K562 treated with DMSO at 1 percent for 48 hours (cell line): Measurements from ENCODE around the gene DDX39A. TPM values are rescaled to one million over a fixed set of nuclear protein-coding genes. Genes with fewer than 3 reads are reported as not detected.

ENCODE experiments used
- total RNA-seq: library from RNA; unstranded; fragments of 300-600 nt; gene quantifications from 2 replicates; pipeline ENCODE4 v1.2.3, GENCODE V29; 2022; ENCODE audit warnings: low replicate concordance; ENCODE audit errors: extremely low read depth

DDX39A gene
- not detected in 2 replicates for total RNA-seq

GRCh38 chr19:14419106-14419813, at the start of gene DDX39A:
Gene DDX39A (minus strand): TSS chr19:14419341. CDS start chr19:14413220, 6,121 bp downstream.

GRCh38 chr19:14432791-14433553, 13.8 kb upstream of the DDX39A start, which contains the start of gene PKN1:
Gene PKN1 (plus strand): TSS chr19:14433306. CDS start chr19:14433522, 216 bp downstream.

Other genes with a start within 250 kb of the DDX39A start
- gene ADGRL1, start 213.2 kb downstream of the DDX39A start, total RNA-seq: not detected in 2 replicates
- gene ADGRE5, start 37.9 kb downstream of the DDX39A start, total RNA-seq: not detected in 2 replicates
- 980 TPM in 1 of 2 replicates, not detected in the other for gene PKN1, start 14.0 kb upstream of the DDX39A start, total RNA-seq
- not detected in 2 replicates for gene PTGER1, start 56.0 kb upstream of the DDX39A start, total RNA-seq
- 742 TPM in 1 of 2 replicates, not detected in the other for gene GIPC1, start 76.8 kb upstream of the DDX39A start, total RNA-seq
- not detected in 2 replicates for gene DNAJB1, start 99.1 kb upstream of the DDX39A start, total RNA-seq
- gene TECR, start 110.3 kb upstream of the DDX39A start, total RNA-seq: not detected in 2 replicates
- not detected in 2 replicates for gene NDUFB7, start 152.7 kb upstream of the DDX39A start, total RNA-seq
- gene CLEC17A, start 163.7 kb upstream of the DDX39A start, total RNA-seq: not detected in 2 replicates